ENCODE data around the gene SAMHD1.

The SAMHD1 gene

DNA sequence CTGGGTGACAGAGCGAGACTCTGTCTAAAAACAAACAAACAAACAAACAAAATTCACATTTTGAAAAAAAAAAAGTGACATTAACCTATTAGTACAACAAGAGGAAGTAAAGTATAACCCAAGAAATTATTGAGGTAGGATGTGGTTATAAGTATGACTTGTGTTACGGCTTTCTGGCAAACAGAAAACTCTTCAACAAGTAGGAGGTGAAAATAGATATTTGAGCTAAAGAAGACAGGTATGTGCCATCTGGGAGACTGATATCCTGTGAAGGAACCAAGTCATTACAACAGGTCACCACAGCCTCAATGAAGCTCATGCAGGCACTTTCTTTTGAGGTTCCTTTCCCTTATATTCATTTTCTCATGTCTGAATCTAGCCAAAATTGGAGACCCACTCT, 46.8 kb downstream of the SAMHD1 start:
- H3K4me3 ChIP-seq (ENCODE audit: low read depth, low read length, poor library complexity, severe bottlenecking), result no peak overlapping the region
- peaks cover 22% of the 10 kb centered on the region; the same call in 1 of the 2 replicates for H3K36me3 ChIP-seq (ENCODE audit: insufficient read depth, low read length)
- no peaks in the 10 kb centered on the region for H3K79me2 ChIP-seq (ENCODE audit: insufficient read depth, low read length)
- peaks cover 4% of the 10 kb centered on the region for H3K4me1 ChIP-seq (ENCODE audit: insufficient read depth, low read length, severe bottlenecking)
- no peaks in the 10 kb centered on the region for H4K20me1 ChIP-seq (ENCODE audit: insufficient read depth, low read length)
- H3K27ac ChIP-seq (ENCODE audit: low read depth, low read length, poor library complexity, severe bottlenecking), result no peak overlapping the region
- TF ChIP-seq, protein P1, sequence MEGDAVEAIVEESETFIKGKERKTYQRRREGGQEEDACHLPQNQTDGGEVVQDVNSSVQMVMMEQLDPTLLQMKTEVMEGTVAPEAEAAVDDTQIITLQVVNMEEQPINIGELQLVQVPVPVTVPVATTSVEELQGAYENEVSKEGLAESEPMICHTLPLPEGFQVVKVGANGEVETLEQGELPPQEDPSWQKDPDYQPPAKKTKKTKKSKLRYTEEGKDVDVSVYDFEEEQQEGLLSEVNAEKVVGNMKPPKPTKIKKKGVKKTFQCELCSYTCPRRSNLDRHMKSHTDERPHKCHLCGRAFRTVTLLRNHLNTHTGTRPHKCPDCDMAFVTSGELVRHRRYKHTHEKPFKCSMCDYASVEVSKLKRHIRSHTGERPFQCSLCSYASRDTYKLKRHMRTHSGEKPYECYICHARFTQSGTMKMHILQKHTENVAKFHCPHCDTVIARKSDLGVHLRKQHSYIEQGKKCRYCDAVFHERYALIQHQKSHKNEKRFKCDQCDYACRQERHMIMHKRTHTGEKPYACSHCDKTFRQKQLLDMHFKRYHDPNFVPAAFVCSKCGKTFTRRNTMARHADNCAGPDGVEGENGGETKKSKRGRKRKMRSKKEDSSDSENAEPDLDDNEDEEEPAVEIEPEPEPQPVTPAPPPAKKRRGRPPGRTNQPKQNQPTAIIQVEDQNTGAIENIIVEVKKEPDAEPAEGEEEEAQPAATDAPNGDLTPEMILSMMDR (IDR thresholded peaks at IDR 0.05; ENCODE audit: low read length), result no peak
- no peak for TF ChIP-seq EZH2 (IDR thresholded peaks at IDR 0.05; ENCODE audit: borderline replicate concordance, low read length)
- H3K9me3 ChIP-seq (ENCODE audit: low read length), result no peaks in the 10 kb centered on the region
- H3K9ac ChIP-seq (ENCODE audit: low read length), result no peak overlapping the region
- no peaks in the 10 kb centered on the region for H3F3A ChIP-seq (ENCODE audit: insufficient read depth, low read length)
- H3K4me2 ChIP-seq (ENCODE audit: low read length), result no peak overlapping the region
- H2AFZ ChIP-seq (ENCODE audit: low read length), result no peak overlapping the region
- no peaks in the 10 kb centered on the region for H3K27me3 ChIP-seq (ENCODE audit: insufficient read depth, low read length)
- no peaks in the 10 kb centered on the region for H3K9me2 ChIP-seq (ENCODE audit: low read depth, low read length)

DNA sequence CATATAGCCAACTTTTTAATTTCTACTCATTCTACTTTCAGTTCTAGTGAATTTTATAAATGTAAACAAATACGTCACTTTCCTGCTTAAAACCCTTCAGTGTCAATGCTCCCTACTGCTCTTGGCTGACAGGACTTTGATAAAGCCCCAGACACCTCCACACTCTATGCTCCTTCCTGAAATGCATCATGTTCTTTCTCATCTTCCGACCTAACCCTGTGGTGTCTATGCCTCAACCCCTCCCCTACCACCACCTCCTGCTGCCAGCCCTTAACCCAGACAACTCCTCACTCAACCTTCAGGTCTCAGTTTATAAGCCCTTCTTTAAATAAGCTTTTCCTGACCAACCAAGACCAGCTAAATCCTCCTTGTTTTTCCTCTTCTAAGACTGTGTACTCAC, 56.5 kb downstream of the SAMHD1 start:
- no peaks in the 10 kb centered on the region for H3K9me2 ChIP-seq (ENCODE audit: low read depth, low read length)
- H3K27me3 ChIP-seq (ENCODE audit: insufficient read depth, low read length), result no peaks in the 10 kb centered on the region
- no peak overlapping the region for H3K4me3 ChIP-seq (ENCODE audit: low read depth, low read length, poor library complexity, severe bottlenecking)

DNA sequence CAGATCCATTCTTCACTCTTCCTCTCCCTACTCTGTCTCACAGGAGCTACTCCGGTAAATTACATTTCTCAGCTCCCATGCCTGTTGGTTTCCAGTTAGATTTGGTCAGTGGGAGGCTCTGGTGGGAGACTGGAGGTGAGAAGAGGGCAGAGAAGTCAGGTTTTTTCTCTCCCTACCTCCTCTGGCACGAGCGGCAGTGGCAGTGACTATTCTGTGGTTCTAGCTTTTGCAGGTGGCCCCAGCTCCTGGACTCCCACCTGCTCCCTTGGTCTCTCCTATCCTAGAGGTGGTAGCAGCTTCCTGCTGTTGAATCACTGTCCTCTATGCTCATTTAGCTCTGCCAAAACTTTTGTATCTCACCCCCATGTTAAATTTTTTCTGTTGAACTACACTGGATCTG, 57.7 kb downstream of the SAMHD1 start:
- no peaks in the 10 kb centered on the region for H4K20me1 ChIP-seq (ENCODE audit: insufficient read depth, low read length)
- H3K9me2 ChIP-seq (ENCODE audit: low read depth, low read length), result no peaks in the 10 kb centered on the region
- no peak overlapping the region for H3K4me3 ChIP-seq (ENCODE audit: low read depth, low read length, poor library complexity, severe bottlenecking)
- H2AFZ ChIP-seq (ENCODE audit: low read length), result no peak overlapping the region
- no peaks in the 10 kb centered on the region for H3F3A ChIP-seq (ENCODE audit: insufficient read depth, low read length)
- H3K27ac ChIP-seq (ENCODE audit: low read depth, low read length, poor library complexity, severe bottlenecking), result no peak overlapping the region
- H3K36me3 ChIP-seq (ENCODE audit: insufficient read depth, low read length), result peaks cover 4% of the 10 kb centered on the region; the same call in 1 of the 2 replicates
- H3K4me2 ChIP-seq (ENCODE audit: low read length), result no peak overlapping the region
- H3K9ac ChIP-seq (ENCODE audit: low read length), result no peak overlapping the region
- no peaks in the 10 kb centered on the region for H3K9me3 ChIP-seq (ENCODE audit: low read length)
- H3K27me3 ChIP-seq (ENCODE audit: insufficient read depth, low read length), result no peaks in the 10 kb centered on the region
- no peak for TF ChIP-seq EZH2 (IDR thresholded peaks at IDR 0.05; ENCODE audit: borderline replicate concordance, low read length)
- TF ChIP-seq, protein P1 (IDR thresholded peaks at IDR 0.05; ENCODE audit: low read length), result no peak
- H3K79me2 ChIP-seq (ENCODE audit: insufficient read depth, low read length), result no peaks in the 10 kb centered on the region
- H3K4me1 ChIP-seq (ENCODE audit: insufficient read depth, low read length, severe bottlenecking), result no peaks in the 10 kb centered on the region

More for the DNA sequence above, 56.5 kb downstream of the SAMHD1 start:
- no peaks in the 10 kb centered on the region for H3K79me2 ChIP-seq (ENCODE audit: insufficient read depth, low read length)
- H3K27ac ChIP-seq (ENCODE audit: low read depth, low read length, poor library complexity, severe bottlenecking), result no peak overlapping the region
- H3K36me3 ChIP-seq (ENCODE audit: insufficient read depth, low read length), result peaks cover 4% of the 10 kb centered on the region; the same call in 1 of the 2 replicates
- TF ChIP-seq EZH2 (IDR thresholded peaks at IDR 0.05; ENCODE audit: borderline replicate concordance, low read length), result no peak
- TF ChIP-seq, protein P1 (IDR thresholded peaks at IDR 0.05; ENCODE audit: low read length), result no peak
- H4K20me1 ChIP-seq (ENCODE audit: insufficient read depth, low read length), result no peaks in the 10 kb centered on the region
- H3K9me3 ChIP-seq (ENCODE audit: low read length), result no peaks in the 10 kb centered on the region
- H3K4me1 ChIP-seq (ENCODE audit: insufficient read depth, low read length, severe bottlenecking), result no peaks in the 10 kb centered on the region
- no peaks in the 10 kb centered on the region for H3F3A ChIP-seq (ENCODE audit: insufficient read depth, low read length)
- no peak overlapping the region for H3K9ac ChIP-seq (ENCODE audit: low read length)
- H2AFZ ChIP-seq (ENCODE audit: low read length), result no peak overlapping the region
- no peak overlapping the region for H3K4me2 ChIP-seq (ENCODE audit: low read length)
